Stimulated activated CD4-positive, alpha-beta T cell treated with anti-CD3 and anti-CD28 coated beads, Interleukin-1b, Interleukin-23, amount 100 ng/mL, for 1 hour (primary cell): ENCODE measurements around the gene TNFRSF9.
"Not testable (repeated sequence)": the region's sequence is repeated elsewhere in the genome, so short reads cannot be mapped to it uniquely, and the experiment has no call there.

Source experiments
- DNase-seq, 2 donors: peaks; one replicate each; pipeline ENCODE4 v3.0.0-alpha.2; 2020; ENCODE audit warnings: low read depth in 2 of 2

TNFRSF9 gene

DNA sequence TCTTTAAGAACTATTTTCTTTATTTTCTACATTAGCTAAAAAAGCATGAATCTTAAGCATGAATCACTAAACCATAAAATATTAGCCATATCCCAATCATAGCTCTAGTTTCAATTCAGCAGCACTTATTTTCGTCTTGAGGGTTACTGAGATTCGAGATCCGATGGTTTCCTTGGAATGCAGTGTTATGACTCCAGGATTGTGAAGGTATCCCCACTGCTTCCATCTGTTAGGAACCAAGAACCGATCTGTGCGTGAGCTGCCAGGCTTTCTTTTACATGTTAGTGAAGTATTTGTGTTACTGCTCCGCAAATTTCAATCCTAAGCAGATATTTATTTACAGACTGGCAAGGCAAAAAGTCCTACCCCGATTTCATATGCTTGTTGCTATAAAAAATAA is 18.8 kb downstream of the TNFRSF9 start:
- no peak for DNase-seq

- no peak for DNase-seq
Measured at GRCh38 chr1:7919880-7920279, 20.8 kb downstream of the TNFRSF9 start.

GRCh38 chr1:7917971-7918370 is 22.7 kb downstream of the TNFRSF9 start:
- not testable (repeated sequence) for DNase-seq

- no peak for DNase-seq
Measured at GRCh38 chr1:7916501-7916830, 24.2 kb downstream of the TNFRSF9 start.

- DNase-seq, result no peak
Measured at GRCh38 chr1:7915826-7916500, 24.7 kb downstream of the TNFRSF9 start.

GRCh38 chr1:7912743-7913557 is 27.7 kb downstream of the TNFRSF9 start:
- DNase-seq, result no peak

GRCh38 chr1:7912145-7912544 is 28.5 kb downstream of the TNFRSF9 start:
- DNase-seq, result no peak

DNA sequence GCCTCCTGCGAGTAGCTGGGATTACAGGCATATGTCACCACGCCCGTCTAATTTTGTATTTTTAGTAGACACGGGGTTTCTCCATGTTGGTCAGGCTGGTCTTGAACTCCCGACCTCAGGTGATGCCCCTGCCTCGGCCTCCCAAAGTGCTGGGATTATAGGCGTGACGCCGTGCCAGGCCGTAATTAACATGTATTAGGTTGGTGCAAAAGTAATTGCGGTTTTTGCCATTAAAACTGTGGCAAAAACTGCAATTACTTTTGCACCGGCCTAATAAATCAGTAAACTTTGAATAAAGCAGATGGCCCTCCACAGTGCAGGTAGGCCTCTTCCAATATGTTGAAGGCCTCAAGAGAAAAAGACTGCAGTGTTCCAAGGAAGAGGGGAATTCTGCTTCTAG is 35.4 kb downstream of the TNFRSF9 start:
- no peak for DNase-seq

GRCh38 chr1:7902478-7903085 is 38.1 kb downstream of the TNFRSF9 start:
- DNase-seq, result peak; percentile 17 to 23

GRCh38 chr1:7899741-7900140 is 40.9 kb downstream of the TNFRSF9 start:
- DNase-seq, result no peak

GRCh38 chr1:7898962-7899361 is 41.7 kb downstream of the TNFRSF9 start:
- DNase-seq, result no peak

- DNase-seq, result no peak
Measured at GRCh38 chr1:7896994-7897393, 43.6 kb downstream of the TNFRSF9 start.

GRCh38 chr1:7893529-7894180 is 47.0 kb downstream of the TNFRSF9 start:
- DNase-seq, result no peak

GRCh38 chr1:7891804-7892203 is 48.8 kb downstream of the TNFRSF9 start:
- no peak for DNase-seq

GRCh38 chr1:7890853-7891252 is 49.8 kb downstream of the TNFRSF9 start:
- no peak for DNase-seq

DNA sequence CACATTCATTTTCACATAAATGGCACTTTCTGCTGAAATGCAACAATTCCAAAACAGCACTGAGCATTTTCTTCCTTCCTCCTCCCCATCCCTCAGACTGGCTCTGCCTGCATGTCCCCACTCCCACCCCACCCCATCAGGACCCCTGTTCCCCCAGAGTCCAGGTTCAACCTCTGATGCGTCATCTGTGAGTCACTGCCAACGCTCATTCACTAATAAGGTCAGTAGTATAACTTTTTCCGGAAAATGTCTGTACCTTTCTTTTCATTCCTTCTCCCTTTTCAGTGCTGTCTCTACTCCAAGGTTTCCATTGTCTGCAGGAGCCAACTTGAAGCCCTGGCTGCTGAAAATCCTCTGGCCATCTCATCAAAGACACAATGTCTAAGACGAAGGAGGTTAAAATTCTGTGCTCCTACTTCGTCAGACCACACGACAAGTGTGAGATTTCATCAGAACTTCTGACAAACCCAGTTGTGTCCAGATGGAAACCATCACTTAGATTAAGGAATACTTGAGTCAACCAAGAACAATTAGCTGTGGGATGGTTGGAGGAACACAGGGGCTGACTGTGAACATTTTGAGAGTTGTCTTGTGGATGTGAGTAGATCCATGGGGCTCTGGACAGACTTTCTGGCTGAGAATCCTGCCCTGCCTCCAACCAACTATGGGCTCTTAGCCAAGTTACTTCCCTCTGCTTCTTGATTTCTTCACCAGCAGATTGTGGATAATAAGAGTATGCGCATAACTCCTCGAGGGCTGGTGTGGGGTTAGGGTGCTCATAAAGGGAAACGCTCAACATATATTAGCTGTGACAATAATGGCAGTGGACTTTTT is 52.2 kb downstream of the TNFRSF9 start:
- no peak for DNase-seq

DNA sequence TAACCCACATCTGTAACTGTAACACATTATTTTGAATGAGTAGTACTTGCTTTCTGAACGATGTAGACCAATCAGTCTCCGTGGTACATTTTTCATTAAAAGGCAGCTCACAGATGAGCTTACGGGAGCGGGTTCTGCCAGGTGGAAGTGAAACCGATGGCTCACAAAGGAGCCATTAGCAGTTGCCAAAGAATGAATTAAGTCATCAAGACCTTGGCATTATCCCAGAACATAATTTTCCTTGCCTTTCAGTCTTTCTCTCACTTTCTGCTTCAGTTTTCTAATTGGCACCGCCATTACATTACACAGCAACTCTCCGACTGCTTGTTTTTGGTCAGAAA is 54.3 kb downstream of the TNFRSF9 start:
- DNase-seq, result no peak

GRCh38 chr1:7885513-7886404 is 54.9 kb downstream of the TNFRSF9 start:
- no peak for DNase-seq

DNA sequence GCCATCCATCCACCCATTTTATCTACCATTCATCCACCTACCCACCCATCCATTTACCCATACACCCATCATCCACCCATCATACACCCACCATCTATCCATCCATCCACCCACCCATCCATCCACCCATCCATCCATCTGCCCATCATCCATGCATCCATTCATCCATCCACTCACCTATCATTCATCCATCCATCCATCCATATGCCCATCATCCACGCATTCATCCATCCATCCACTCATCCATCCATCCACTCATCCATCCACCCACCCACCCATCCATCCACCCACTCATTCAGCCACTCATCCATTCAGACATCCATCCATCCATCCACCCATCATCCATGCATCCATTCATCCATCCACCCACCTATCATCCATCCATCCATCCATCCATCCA is 55.9 kb downstream of the TNFRSF9 start:
- no peak for DNase-seq

DNA sequence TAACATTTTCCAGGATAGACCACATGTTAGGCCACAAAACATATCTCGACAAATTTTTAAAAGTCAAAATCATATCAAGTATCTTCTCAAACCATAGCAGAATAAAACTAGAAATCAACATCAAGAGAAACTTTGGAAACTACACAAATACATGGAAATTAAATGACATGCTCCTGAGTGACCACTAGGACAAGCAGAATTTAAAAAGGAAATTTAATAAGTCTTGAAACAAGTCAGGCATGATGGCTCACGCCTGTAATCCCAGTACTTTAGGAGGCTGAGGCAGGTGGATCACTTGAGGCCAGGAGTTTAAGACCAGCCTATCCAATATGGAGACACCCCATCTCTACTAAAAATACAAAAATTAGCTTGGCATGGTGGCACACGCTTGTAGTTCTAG is 61.4 kb downstream of the TNFRSF9 start:
- DNase-seq, result no peak

DNA sequence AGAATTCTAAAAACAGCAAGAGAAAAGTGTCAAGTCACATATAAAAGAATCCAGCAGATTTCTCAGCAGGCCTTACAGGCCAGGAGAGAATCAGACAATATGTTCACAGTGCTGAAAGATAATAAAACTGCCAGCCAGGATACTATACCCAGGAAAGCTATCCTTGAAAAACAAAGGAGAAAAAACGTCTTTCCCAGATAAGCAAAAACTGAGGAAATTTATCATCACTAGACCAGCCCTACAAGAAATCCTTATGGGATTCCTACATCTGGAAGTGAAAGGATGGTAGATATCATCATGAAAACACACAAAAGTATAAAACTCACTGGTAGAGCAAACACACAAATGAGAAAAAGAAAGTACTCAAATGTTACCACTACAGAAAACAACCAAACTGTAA is 62.6 kb downstream of the TNFRSF9 start:
- DNase-seq, result no peak
